Measurements from ENCODE around the gene DLEC1. TPM values are rescaled to one million over a fixed set of nuclear protein-coding genes. Genes with fewer than 3 reads are reported as not detected.
A peak's percentile ranks its signal among the peaks of the same experiment; 100 is the strongest.
"Not testable (repeated sequence)": the region's sequence is repeated elsewhere in the genome, so short reads cannot be mapped to it uniquely, and the experiment has no call there.

Gene DLEC1
- total RNA-seq, 1 experiment from 2014 or later, result 1.3 TPM

DNA sequence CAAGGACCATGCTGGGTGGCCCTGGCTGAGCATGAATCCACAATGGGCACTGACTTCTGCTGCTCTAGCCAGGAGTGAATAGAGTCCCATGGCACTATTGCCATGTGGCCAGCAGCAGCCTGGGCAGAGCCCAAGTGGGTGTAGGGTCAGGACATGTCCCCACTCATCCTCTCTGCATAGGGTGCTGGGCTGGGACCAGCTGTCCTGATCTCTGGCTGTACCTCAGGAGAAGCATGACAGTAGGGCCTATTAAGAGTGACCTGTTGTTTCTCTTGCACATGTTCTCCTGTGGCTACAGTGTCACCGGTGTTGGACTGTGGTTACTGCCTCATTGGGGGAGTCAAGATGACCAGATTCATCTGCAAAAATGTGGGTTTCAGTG lies 46.9 kb downstream of the DLEC1 start:
- Histone ChIP-seq H3K27me3 (ENCODE audit: control insufficient read depth, insufficient read depth, low read length) (no peaks in the 10 kb centered on the region), H3K36me3 (replicated peaks; ENCODE audit: control insufficient read depth, insufficient read depth, low read length) (no peaks in the 10 kb centered on the region), H3K4me3 (ENCODE audit: insufficient read depth, low read depth, low read length) (no peak overlapping the region)
- DNase-seq, result peak; percentile 10

DNA sequence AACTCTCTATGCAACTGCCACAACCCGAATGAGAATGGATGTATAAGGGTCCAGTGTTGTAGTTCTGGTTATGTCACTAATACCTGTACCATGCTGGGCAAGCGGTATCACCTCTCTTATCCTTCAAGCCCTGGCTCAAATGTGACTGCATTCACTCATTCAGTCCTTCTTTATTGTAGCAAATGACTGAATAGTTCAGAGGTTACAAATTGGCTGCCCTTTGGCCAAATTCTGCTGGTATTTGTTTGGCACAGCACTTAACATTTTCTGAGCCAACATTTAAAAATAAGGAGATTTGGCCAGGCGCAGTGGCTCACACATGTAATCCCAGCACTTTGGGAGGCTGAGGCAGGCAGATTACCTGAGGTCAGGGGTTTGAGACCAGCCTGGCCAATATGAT lies 47.5 kb downstream of the DLEC1 start:
- no peak overlapping the region for H3K4me3 ChIP-seq (ENCODE audit: insufficient read depth, low read depth, low read length)
- H3K36me3 ChIP-seq (replicated peaks; ENCODE audit: control insufficient read depth, insufficient read depth, low read length), result no peaks in the 10 kb centered on the region
- no peak for DNase-seq
- no peaks in the 10 kb centered on the region for H3K27me3 ChIP-seq (ENCODE audit: control insufficient read depth, insufficient read depth, low read length)

DNA sequence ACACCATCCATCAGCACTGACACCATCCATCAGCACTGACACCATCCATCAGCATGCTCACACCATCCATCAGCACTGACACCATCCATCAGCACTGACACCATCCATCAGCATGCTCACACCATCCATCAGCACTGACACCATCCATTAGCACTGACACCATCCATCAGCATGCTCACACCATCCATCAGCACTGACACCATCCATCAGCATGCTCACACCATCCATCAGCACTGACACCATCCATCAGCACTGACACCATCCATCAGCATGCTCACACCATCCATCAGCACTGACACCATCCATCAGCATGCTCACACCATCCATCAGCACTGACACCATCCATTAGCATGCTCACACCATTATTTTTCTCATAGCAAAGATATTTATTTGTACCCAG lies 48.3 kb downstream of the DLEC1 start:
- not testable (repeated sequence) for DNase-seq; H3K4me3 ChIP-seq (ENCODE audit: insufficient read depth, low read depth, low read length)

DNA sequence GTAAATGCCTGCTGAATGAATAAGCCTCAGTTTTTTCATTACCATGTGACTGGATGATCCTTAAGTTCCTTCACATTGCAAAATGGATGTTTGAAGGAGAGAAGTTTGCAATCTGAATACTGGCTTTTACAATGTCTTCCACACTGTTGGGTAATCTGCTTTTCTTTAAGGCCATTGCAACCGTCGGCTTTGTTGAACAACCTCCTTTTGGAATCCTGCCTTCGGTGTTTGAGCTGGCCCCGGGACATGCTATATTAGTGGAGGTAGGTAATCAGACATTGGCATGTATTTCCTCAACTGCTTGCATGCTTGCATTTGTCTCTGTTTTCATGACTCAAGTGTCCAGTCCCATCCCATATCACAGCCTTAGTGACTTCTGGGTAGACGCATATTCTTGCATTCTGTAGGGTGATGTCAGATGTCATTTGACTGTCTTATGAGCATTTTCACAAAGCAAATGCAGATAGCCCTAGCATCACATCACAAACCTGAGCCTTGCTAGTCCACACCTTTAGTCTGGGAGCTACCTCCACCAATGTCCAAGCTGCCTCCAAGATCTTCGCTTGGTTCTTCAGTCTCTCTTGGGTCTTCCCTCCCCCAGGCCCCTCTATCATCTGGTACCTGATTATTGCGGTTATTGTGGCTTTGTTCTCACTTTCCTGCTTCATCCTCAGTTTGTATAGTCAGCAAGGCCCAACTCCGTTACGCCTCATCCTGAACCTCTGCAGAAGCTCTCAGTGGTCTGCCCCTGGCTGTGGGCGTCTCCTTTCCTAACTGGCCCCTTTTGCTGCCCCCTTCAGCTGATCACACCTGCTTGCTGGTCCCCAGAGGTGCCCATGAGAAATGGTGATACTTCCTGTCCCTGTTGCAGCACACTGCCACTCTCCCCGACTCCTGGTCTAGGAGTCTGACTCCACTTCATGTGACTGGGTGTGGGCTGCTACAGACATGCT lies 49.4 kb downstream of the DLEC1 start:
- Histone ChIP-seq H3K36me3 (replicated peaks; ENCODE audit: control insufficient read depth, insufficient read depth, low read length) (no peaks in the 10 kb centered on the region), H3K27me3 (ENCODE audit: control insufficient read depth, insufficient read depth, low read length) (no peaks in the 10 kb centered on the region), H3K4me3 (ENCODE audit: insufficient read depth, low read depth, low read length) (no peak overlapping the region)
- peak; percentile 10 for DNase-seq

More for the DNA sequence above, 48.3 kb downstream of the DLEC1 start:
- not testable (repeated sequence) for H3K27me3 ChIP-seq (ENCODE audit: control insufficient read depth, insufficient read depth, low read length); H3K36me3 ChIP-seq (replicated peaks; ENCODE audit: control insufficient read depth, insufficient read depth, low read length)

DNA sequence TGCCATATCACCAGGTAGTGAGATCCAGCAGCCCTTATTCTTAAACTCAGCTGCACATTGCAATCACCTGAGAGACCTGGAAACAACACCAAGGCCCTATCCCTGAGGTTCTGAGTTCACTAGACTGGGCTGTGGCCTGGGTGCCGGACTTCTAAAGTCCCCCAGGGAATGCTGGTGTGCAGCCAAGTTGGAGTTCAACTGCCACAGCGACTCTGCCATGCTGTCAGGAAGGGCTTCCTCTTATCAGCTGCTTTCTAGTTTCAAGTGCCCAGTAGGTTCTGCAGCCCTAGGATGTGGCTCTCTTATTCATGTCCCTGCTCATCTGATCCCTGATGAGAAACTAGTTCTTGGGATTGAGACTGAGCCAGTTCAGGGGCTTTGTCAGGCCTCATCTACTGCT lies 50.2 kb downstream of the DLEC1 start:
- Histone ChIP-seq H3K4me3 (ENCODE audit: insufficient read depth, low read depth, low read length) (no peak overlapping the region), H3K36me3 (replicated peaks; ENCODE audit: control insufficient read depth, insufficient read depth, low read length) (no peaks in the 10 kb centered on the region), H3K27me3 (ENCODE audit: control insufficient read depth, insufficient read depth, low read length) (no peaks in the 10 kb centered on the region)
- no peak for DNase-seq

DNA sequence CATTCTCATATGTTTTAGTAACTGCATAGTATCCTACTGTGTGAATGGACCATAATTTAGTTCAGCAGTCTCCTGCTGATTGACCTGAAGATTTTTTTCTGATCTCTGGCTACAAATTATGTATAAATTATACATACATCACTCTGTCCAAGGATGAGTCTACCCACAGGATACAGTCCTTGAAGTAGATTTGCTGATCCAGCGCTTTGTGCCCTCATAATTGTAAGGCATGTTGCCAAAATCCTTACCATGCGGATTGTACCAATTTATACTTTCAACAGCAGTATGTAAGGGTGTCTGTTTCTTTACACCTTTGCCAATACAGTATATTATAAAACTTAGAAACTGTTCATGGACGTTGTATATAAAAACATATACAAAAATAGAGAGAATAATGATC lies 51.4 kb downstream of the DLEC1 start:
- Histone ChIP-seq H3K4me3 (ENCODE audit: insufficient read depth, low read depth, low read length) (no peak overlapping the region), H3K27me3 (ENCODE audit: control insufficient read depth, insufficient read depth, low read length) (no peaks in the 10 kb centered on the region), H3K36me3 (replicated peaks; ENCODE audit: control insufficient read depth, insufficient read depth, low read length) (no peaks in the 10 kb centered on the region)
- no peak for DNase-seq

DNA sequence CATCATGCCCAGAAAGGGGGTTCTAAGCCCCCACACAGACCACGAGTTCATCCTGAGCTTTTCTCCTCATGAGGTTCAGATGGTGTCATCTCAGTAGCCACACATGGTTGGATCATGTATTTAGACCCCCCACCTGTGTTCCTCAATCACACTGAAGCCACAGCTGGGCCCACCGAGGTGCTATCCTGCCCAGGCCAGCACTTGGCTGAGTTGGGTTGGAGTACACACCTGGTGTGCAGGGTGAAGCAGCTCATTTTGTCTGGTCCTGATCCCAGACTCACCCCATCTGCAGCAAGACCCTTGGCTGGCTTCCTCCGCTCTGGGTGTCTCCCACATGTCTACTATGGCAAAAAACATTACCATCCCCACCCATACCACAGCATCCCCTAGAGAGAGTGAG lies 56.0 kb downstream of the DLEC1 start:
- no peak for DNase-seq
- Histone ChIP-seq H3K27me3 (ENCODE audit: control insufficient read depth, insufficient read depth, low read length) (peaks cover 2% of the 10 kb centered on the region; the same call in 1 of the 2 replicates), H3K36me3 (replicated peaks; ENCODE audit: control insufficient read depth, insufficient read depth, low read length) (no peaks in the 10 kb centered on the region), H3K4me3 (ENCODE audit: insufficient read depth, low read depth, low read length) (no peak overlapping the region)

DNA sequence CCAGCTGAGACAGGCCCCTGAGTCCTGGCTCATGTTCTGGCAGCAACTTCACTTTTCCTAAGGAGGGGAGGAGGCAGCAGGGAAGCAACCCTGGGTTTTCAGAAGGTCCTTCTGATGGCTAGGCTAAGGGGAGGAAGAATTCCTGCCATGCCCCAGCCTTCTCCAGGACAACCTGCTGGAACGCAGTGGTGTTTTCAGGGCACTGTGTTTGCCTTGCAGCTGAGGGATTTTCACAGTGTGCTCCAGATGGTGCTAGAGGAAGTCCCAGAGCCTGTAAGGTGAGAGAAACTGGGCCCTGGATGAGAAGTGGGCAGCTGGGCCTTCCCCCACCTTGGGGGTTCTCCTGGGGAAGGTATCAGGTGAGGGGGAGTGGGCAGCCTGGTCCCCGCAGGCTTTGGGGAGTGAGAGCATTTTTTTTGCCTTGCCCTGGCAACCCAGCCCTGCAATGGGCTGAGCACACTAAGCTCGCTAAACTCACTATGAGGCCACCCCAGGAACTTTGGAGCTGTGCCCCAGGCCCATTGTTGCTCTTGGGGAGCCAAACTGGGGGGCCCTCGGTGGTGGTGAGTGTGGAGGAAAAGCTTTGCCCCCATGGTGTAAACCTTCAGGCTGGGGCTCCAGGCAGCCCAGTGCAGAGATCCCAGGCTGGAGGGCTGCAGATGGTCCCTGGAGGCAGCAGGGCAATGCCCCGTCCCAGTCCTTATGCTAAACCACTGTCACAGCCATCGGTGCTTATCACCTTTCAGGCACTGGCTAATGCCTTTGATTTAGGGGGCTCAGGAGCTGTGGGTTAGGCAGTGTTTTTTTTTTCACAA lies 56.9 kb downstream of the DLEC1 start:
- Histone ChIP-seq H3K27me3 (ENCODE audit: control insufficient read depth, insufficient read depth, low read length) (peaks cover 2% of the 10 kb centered on the region; the same call in 1 of the 2 replicates), H3K4me3 (ENCODE audit: insufficient read depth, low read depth, low read length) (no peak overlapping the region), H3K36me3 (replicated peaks; ENCODE audit: control insufficient read depth, insufficient read depth, low read length) (no peaks in the 10 kb centered on the region)
- DNase-seq, result no peak

DNA sequence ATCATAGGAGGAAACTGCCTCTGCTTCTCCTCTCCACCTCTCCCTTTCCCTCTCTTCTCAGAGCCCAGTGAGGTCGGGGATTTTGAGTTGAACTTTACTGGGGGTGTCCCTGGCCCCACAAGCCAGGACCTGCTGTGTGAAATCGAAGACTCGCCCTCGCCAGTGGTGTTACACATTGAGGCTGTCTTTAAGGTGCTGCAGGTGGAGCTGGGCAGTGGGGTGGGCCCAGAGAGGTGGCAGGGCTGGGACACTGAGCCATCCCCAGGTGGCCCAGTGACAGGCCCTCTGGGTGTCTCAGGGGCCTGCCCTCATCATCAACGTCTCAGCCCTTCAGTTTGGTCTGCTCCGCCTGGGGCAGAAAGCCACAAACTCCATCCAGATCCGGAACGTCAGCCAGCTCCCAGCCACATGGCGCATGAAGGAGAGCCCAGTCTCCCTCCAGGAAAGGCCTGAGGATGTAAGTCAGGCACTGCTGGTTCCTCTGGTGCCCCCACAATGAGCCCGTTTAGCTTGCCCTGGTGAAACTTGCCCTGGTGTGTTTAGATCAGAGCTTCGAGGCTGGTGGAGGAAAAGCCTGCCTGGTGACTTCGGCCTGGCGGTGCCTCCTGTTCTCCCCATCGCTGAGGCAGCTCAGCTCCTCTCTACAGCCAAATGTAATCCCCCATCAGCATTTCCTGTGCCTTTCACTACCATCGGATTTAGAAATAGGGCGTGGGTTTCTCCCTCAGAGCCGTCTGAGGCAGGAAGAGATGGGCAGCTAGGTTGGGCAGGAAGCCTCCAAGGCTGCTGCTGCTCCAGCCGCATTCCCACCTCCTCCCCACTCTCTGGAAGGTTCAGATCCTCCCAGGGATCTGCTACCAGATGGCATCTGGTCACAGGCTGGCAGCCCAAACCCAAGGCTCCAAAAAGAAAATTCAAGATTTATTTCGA lies 58.7 kb downstream of the DLEC1 start:
- DNase-seq, result no peak
- Histone ChIP-seq H3K36me3 (replicated peaks; ENCODE audit: control insufficient read depth, insufficient read depth, low read length) (no peaks in the 10 kb centered on the region), H3K4me3 (ENCODE audit: insufficient read depth, low read depth, low read length) (no peak overlapping the region)

DNA sequence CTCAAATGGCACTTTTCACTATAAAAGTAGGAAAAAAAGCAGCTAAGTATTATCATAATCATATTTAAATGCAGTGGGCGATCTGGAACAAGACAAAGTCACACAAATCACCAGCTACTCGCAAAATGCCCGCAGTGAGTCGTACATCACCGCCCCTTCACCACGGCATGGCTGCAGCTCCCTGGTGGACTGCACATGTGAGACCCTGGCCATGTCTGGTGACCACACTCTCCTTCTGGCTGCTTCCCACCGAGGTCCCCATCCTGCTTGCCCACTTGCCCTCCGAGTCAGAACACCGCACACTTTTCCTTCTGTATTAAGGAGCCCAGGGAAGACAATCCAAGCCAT lies 59.3 kb downstream of the DLEC1 start:
- DNase-seq, result no peak
- no peaks in the 10 kb centered on the region for H3K36me3 ChIP-seq (replicated peaks; ENCODE audit: control insufficient read depth, insufficient read depth, low read length)
- H3K4me3 ChIP-seq (ENCODE audit: insufficient read depth, low read depth, low read length), result no peak overlapping the region
- H3K27me3 ChIP-seq (ENCODE audit: control insufficient read depth, insufficient read depth, low read length), result peaks cover 2% of the 10 kb centered on the region; the same call in 1 of the 2 replicates

More for the DNA sequence above, 58.7 kb downstream of the DLEC1 start:
- H3K27me3 ChIP-seq (ENCODE audit: control insufficient read depth, insufficient read depth, low read length), result peaks cover 2% of the 10 kb centered on the region; the same call in 1 of the 2 replicates

DNA sequence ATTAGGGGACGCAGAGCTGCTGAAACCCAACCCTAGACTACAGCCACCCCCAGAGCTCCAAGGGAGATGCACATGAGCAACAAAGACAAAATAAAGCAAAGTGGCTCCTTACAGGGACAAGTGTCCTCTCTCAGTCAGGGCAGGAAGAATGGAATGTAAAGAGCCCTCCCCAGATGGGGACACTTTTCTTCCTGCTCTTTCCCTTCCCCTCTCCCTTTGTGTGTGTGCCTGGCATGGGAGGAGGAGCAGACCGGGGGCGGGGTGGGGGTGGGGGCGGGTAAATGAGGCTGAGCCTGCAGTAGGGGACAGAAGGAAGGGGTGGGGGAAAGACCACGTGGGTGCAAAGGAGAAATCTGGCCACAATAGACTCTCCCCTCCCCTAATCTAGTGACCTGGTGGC lies 60.5 kb downstream of the DLEC1 start:
- no peak overlapping the region for H3K4me3 ChIP-seq (ENCODE audit: insufficient read depth, low read depth, low read length)
- H3K36me3 ChIP-seq (replicated peaks; ENCODE audit: control insufficient read depth, insufficient read depth, low read length), result no peaks in the 10 kb centered on the region
- H3K27me3 ChIP-seq (ENCODE audit: control insufficient read depth, insufficient read depth, low read length), result peaks cover 2% of the 10 kb centered on the region; the same call in 1 of the 2 replicates
- peak; percentile 76 for DNase-seq

DNA sequence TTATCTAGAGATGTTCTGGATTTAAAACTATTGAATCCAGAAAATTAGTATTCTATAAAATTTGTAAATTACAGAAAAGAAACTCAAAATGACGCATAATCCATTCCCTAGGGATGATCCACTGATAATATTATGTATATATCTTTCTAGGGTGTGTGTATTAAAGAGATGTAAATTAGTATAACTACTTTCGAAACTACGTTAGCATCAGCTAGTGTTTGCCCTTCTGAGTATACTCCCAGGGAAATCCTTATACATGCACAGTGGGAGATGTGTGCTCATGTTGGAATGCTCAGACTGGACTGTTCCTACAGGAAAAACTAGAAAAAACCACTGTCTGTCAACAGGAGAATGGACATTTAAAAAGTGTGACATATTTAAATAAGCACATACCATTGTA lies 61.5 kb downstream of the DLEC1 start:
- Histone ChIP-seq H3K27me3 (ENCODE audit: control insufficient read depth, insufficient read depth, low read length) (peaks cover 2% of the 10 kb centered on the region; the same call in 1 of the 2 replicates), H3K4me3 (ENCODE audit: insufficient read depth, low read depth, low read length) (no peak overlapping the region), H3K36me3 (replicated peaks; ENCODE audit: control insufficient read depth, insufficient read depth, low read length) (no peaks in the 10 kb centered on the region)
- DNase-seq, result no peak

DNA sequence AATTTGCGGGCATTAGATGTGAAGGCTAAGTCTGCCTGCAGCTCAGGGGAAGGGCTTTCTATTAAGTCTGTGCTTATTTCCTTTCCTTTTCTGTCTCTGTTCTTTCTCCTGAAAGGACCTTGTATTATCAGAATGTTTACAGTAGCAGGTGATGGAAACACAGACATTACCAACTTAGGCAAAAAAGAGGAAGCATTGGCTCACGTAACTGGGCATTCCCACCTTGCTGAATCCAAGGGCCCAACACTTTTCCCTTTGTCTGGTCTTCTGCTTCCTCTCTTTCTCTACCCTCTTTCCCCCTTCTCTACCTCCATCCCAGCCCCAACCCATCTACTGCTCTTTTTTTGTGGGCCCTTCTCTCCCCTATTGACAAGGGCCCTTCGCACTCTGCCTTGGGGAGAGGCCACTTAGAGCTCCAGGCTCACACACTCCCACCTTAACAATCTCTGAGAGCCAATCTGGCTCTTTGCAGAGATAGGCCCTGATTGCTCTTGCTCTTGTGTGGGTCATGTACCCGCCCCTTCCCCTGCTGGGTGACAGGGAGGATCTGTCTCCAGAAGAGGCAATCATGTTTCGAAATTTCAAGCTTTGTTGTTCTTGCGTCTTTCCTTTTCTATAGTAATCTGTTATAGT lies 62.9 kb downstream of the DLEC1 start:
- DNase-seq, result no peak
- Histone ChIP-seq H3K36me3 (replicated peaks; ENCODE audit: control insufficient read depth, insufficient read depth, low read length) (no peaks in the 10 kb centered on the region), H3K27me3 (ENCODE audit: control insufficient read depth, insufficient read depth, low read length) (peaks cover 2% of the 10 kb centered on the region; the same call in 1 of the 2 replicates), H3K4me3 (ENCODE audit: insufficient read depth, low read depth, low read length) (no peak overlapping the region)

DNA sequence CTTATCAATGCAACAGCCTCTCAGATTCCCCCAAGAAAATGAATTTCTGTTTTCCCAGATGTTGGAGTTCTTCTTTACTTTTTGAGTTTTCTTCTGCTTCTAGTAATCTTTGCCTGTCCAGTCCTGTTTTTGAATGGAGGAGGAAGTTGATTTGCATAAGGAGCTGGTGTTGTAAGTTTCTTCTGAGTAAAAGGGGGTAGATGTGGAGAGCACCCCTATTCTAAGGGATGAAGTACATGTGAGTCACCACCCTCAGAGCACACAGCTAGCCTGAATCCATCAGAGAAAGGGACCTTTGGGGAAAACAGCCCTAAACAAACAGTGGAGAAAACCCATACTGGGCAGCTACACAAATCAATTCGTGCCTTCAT lies 63.4 kb downstream of the DLEC1 start:
- no peak for DNase-seq
- Histone ChIP-seq H3K36me3 (replicated peaks; ENCODE audit: control insufficient read depth, insufficient read depth, low read length) (no peaks in the 10 kb centered on the region), H3K4me3 (ENCODE audit: insufficient read depth, low read depth, low read length) (no peak overlapping the region), H3K27me3 (ENCODE audit: control insufficient read depth, insufficient read depth, low read length) (peaks cover 2% of the 10 kb centered on the region; the same call in 1 of the 2 replicates)

All from H7 (cell line).